DMS79 (cell line): ENCODE results near the gene RALGAPA2.

Experiments
- DNase-seq: peaks from one replicate; lab custom pipeline; 2025; lab: John Stamatoyannopoulos, UW

RALGAPA2 gene

GRCh38 chr20:20712474-20713243 is at the start of gene RALGAPA2:
Gene RALGAPA2 (minus strand): TSS chr20:20712644. CDS start chr20:20712480, 164 bp downstream.
- DNase-seq, result peak; percentile 94

GRCh38 chr20:20761301-20761700 is 48.9 kb upstream of the RALGAPA2 start:
- no peak for DNase-seq

DNA sequence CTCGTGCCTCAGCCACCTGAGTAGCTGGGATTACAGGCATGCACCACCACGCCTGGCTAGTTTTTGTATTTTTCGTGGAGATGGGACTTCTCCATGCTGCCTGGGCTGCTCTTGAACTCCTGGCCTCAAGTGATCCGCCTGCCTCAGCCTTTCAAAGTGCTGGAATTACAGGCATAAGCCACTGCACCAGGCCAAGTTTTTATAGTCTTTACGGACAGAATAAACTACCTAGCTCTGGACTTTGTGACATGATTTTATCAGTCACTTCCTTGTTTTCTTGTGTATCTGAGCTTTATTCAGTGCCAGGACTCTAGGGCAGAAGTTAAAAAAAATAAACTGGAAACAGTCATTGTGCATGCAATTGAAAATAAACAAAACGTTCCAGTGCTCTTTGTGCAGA is 46.7 kb upstream of the RALGAPA2 start:
- DNase-seq, result no peak

GRCh38 chr20:20755674-20756319 is 43.4 kb upstream of the RALGAPA2 start:
- DNase-seq, result no peak

DNA sequence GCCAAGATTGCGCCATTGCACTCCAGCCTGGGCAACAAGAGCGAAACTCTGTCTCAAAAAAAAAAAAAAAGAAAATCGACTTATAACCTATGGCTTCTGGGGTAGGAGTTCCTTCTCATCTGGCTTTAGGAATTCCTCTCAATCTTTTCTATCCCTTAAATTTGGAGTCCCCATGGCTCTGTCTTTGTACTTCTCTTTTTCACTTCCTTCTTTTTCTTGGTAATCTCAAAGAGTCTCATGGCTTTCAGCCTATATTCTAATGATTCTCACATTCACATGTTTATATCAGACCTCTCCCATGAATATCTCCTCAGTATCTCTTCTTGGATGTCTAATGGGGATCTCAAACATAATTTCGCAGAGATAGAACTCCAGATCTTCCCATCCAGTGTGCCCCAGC is 42.8 kb upstream of the RALGAPA2 start:
- DNase-seq, result no peak

- no peak for DNase-seq
Observed at GRCh38 chr20:20754714-20755113, 42.3 kb upstream of the RALGAPA2 start.

GRCh38 chr20:20752712-20753111 is 40.3 kb upstream of the RALGAPA2 start:
- DNase-seq, result no peak

GRCh38 chr20:20747298-20747697 is 34.9 kb upstream of the RALGAPA2 start:
- DNase-seq, result no peak

DNA sequence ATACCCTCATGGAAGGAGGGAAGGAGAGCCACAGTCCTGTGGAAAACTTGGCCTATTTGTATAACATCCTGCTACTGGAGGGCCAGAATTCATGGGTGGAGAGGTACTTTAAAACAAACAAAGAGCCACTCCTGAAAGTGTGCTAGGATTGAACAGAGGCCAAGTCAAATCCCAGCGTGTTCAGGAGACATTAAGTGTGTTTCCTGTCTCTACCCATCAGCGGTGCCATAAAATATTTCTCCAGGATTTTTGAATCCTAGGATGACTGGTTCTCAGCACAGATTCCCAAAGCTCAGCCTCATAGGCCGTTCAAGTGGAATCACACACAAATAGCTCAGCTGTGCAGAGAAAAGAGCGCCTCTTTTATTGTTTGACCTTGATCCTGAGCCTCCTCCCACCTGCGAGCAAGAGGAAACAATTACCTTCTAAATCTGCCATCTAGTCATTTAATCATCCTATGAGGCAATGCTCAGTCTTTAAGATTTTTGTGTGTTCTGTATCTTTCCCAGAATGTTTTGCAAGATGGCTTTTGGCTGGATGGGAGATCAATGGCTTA is 31.8 kb upstream of the RALGAPA2 start:
- no peak for DNase-seq

GRCh38 chr20:20743511-20744169 is 31.2 kb upstream of the RALGAPA2 start:
- peak; percentile 53 for DNase-seq

DNA sequence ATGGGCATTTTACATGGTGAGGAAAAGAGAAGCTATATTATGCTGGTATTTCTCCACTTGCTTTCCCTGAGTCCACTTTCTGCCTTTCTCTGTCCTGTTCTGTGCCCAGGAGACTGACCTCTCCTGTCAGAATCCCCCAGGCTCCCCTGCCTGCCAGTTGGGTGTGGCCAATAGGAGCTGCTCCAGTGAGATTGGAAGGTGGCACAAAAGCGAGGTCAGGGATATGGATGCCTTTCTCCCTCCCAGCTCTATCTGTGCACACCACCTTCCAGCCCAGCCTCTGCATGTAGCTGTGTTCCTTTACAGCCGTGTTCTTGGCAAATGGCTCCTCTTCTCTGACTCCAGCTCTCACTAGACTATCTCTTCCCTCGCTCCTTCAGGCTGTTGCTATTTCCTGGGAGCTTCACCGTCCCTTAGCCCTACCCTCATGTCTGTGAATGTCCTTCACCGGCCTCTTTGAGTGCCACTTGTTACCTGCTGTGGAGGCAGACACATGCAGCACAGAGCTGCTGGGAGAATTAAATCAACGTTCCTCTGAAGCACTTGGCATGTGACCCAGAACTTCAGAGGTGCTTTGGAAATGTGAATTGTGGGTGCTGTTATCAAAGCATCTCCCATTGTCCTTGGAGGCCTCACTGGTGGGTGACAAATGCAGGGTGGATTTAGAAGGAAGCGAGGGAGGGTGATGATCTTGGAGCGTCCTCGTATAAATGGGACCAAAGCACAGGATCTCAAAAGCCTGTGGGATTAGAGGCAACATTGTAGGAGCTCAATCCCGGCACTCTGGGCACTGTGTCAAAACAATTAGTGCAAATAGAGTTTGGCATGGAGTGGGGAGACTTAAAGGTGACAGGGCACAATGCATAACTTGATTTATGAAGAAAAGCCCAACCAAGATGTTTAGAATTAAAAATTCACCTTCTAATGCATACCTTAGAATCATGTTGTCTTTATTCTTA is 28.9 kb upstream of the RALGAPA2 start:
- DNase-seq, result peak; percentile 51

DNA sequence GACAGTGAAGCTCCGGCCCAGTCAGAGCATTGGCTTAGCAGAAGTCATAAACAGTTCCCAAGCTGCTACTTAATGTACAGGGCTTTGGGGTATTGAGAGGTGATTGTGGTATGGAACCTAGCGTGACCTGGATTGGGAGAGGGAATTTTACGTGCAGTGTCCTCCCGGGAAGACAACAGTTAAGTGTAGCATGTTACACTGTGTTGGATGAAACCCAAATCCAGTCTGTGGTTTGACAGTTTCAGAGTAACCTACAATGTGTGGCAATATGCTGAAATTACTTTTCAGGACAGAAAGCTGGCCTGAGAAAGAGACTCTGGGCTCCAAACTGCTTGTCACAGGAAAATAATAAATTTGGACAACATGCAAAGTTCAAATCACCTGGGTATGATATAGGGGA is 28.1 kb upstream of the RALGAPA2 start:
- DNase-seq, result no peak

- DNase-seq, result no peak
Observed at GRCh38 chr20:20737158-20737557, 24.7 kb upstream of the RALGAPA2 start.

GRCh38 chr20:20736303-20736702 is 23.9 kb upstream of the RALGAPA2 start:
- no peak for DNase-seq

DNA sequence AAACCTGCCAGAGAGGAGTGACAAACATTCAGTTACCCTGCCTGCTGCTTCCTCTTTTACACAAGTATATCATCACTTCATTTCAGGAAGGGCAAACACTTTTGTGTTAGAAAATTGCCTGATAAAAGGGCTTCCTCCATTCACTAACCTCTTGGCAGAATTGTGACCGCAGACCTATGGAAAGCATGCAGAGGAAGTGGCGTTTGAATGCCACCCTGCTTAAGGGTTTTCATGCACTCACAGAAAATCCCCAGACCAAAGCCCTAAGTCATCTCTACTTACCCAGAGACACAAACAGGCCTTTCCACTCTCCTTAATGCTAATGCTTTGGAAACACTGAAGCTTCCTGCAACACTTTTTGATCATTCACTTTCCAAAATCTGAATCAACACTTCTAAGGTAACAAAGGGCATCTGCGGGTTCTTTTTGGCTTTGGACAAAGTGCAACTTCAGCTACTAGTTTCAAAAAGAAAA is 22.1 kb upstream of the RALGAPA2 start:
- no peak for DNase-seq

DNA sequence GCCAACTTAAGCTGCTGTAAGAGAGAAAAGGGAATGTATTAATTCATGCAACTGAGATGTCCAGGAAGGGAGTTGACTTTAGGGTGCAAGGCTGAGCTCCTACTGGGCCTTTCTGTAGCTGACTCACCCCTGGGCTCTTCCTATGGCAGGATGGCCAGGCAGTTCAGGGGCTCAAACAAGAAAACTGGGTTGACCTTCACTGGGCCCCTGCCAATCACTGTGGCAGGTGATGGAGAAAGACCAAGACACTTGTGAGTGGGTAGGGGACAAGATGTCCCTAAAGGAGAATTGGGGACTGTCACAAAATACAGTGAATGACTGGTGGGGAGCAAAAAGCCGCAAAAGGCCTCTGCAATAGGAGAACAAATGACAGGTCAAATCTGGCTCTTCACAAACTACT is 21.5 kb upstream of the RALGAPA2 start:
- no peak for DNase-seq

GRCh38 chr20:20732641-20733040 is 20.2 kb upstream of the RALGAPA2 start:
- no peak for DNase-seq

- DNase-seq, result no peak
Observed at GRCh38 chr20:20731945-20732296, 19.5 kb upstream of the RALGAPA2 start.

- no peak for DNase-seq
Observed at GRCh38 chr20:20731000-20731944, 18.8 kb upstream of the RALGAPA2 start.

- no peak for DNase-seq
Observed at GRCh38 chr20:20729563-20729962, 17.1 kb upstream of the RALGAPA2 start.
